HK-2 (cell line): Measurements from ENCODE around the gene PIEZO1.
A peak's percentile ranks its signal among the peaks of the same experiment; 100 is the strongest.
"Not testable (repeated sequence)": the region's sequence is repeated elsewhere in the genome, so short reads cannot be mapped to it uniquely, and the experiment has no call there.

Source experiments
- DNase-seq: peaks from one replicate; pipeline ENCODE4 v3.0.0-alpha.2; 2018; ENCODE audit not compliant: unreplicated experiment

PIEZO1 gene

GRCh38 chr16:88688013-88688778, 96.8 kb downstream of the PIEZO1 start:
- DNase-seq, result no peak

- DNase-seq, result no peak
Measured at GRCh38 chr16:88687676-88688012, 97.4 kb downstream of the PIEZO1 start.

- no peak for DNase-seq
Measured at GRCh38 chr16:88687254-88687576, 97.8 kb downstream of the PIEZO1 start.

GRCh38 chr16:88686439-88687253, 98.4 kb downstream of the PIEZO1 start, which contains the start of gene SNAI3:
Gene SNAI3, minus strand, starts transcription at chr16:88686507. Its CDS starts 101 bp downstream, at chr16:88686406.
- DNase-seq, result peak; percentile 78

- DNase-seq, result no peak
Measured at GRCh38 chr16:88686062-88686438, 99.0 kb downstream of the PIEZO1 start.

- no peak for DNase-seq
Measured at GRCh38 chr16:88685156-88686061, 99.6 kb downstream of the PIEZO1 start.

- DNase-seq, result no peak
Measured at GRCh38 chr16:88684569-88685155, 100.4 kb downstream of the PIEZO1 start.

- no peak for DNase-seq
Measured at GRCh38 chr16:88681709-88682451, 103.1 kb downstream of the PIEZO1 start.

- DNase-seq, result no peak
Measured at GRCh38 chr16:88681084-88681680, 103.8 kb downstream of the PIEZO1 start.

- DNase-seq, result no peak
Measured at GRCh38 chr16:88680554-88681083, 104.4 kb downstream of the PIEZO1 start.

- no peak for DNase-seq
Measured at GRCh38 chr16:88678224-88678979, 106.6 kb downstream of the PIEZO1 start.

- DNase-seq, result no peak
Measured at GRCh38 chr16:88677721-88678120, 107.3 kb downstream of the PIEZO1 start.

- no peak for DNase-seq
Measured at GRCh38 chr16:88676502-88677242, 108.3 kb downstream of the PIEZO1 start.

GRCh38 chr16:88673716-88674379, 111.2 kb downstream of the PIEZO1 start:
- DNase-seq, result no peak

GRCh38 chr16:88672776-88673175, 112.2 kb downstream of the PIEZO1 start:
- no peak for DNase-seq

GRCh38 chr16:88671806-88672205, 113.2 kb downstream of the PIEZO1 start:
- no peak for DNase-seq

- DNase-seq, result no peak
Measured at GRCh38 chr16:88669980-88670379, 115.0 kb downstream of the PIEZO1 start.

- DNase-seq, result not testable (repeated sequence)
Measured at GRCh38 chr16:88669493-88669892, 115.5 kb downstream of the PIEZO1 start.
